ENCODE data around the gene ARHGAP26.

ARHGAP26 gene

GRCh38 chr5:143217065-143217803 lies 447.1 kb downstream of the ARHGAP26 start:
- no peak for DNase-seq

- DNase-seq: no peak
These were observed 447.6 kb downstream of the ARHGAP26 start for GRCh38 chr5:143217804-143218160.

- no peak for DNase-seq
These were observed 448.5 kb downstream of the ARHGAP26 start for GRCh38 chr5:143218517-143219170.

GRCh38 chr5:143219696-143220095 lies 449.5 kb downstream of the ARHGAP26 start:
- DNase-seq: no peak

- no peak for DNase-seq
These were observed 450.6 kb downstream of the ARHGAP26 start for GRCh38 chr5:143220748-143221251.

- DNase-seq: no peak
These were observed 452.4 kb downstream of the ARHGAP26 start for GRCh38 chr5:143222287-143223231.

GRCh38 chr5:143224672-143225071 lies 454.5 kb downstream of the ARHGAP26 start:
- DNase-seq: no peak

- no peak for DNase-seq
These were observed 455.3 kb downstream of the ARHGAP26 start for GRCh38 chr5:143225511-143225910.

- DNase-seq: no peak
These were observed 456.2 kb downstream of the ARHGAP26 start for GRCh38 chr5:143226361-143226760.

GRCh38 chr5:143226872-143227271 lies 456.7 kb downstream of the ARHGAP26 start:
- no peak for DNase-seq

- no peak for DNase-seq
These were observed 457.1 kb downstream of the ARHGAP26 start for GRCh38 chr5:143227301-143227700.

GRCh38 chr5:143228597-143229293 lies 458.6 kb downstream of the ARHGAP26 start:
- DNase-seq: no peak

- no peak for DNase-seq
These were observed 459.3 kb downstream of the ARHGAP26 start for GRCh38 chr5:143229426-143229895.

GRCh38 chr5:143229896-143230675 lies 459.9 kb downstream of the ARHGAP26 start:
- DNase-seq: no peak

GRCh38 chr5:143230676-143230996 lies 460.5 kb downstream of the ARHGAP26 start:
- DNase-seq: no peak

- DNase-seq: no peak
These were observed 461.2 kb downstream of the ARHGAP26 start for GRCh38 chr5:143231416-143231815.

GRCh38 chr5:143231973-143232812 lies 462.0 kb downstream of the ARHGAP26 start:
- no peak for DNase-seq

- DNase-seq: no peak
These were observed 462.9 kb downstream of the ARHGAP26 start for GRCh38 chr5:143233031-143233430.

GRCh38 chr5:143234162-143234842 lies 464.1 kb downstream of the ARHGAP26 start:
- DNase-seq: no peak

- no peak for DNase-seq
These were observed 465.2 kb downstream of the ARHGAP26 start for GRCh38 chr5:143235423-143235822.
